Stimulated activated CD4-positive, alpha-beta T cell treated with anti-CD3 and anti-CD28 coated beads, Interleukin-15, amount 100 ng/mL, for 48 hours (primary cell): ENCODE data around the gene SAXO1.

Source experiments
- DNase-seq, 2 donors: peaks; one replicate each; pipeline ENCODE4 v3.0.0-alpha.2; 2020; ENCODE audit warnings: low read depth in 2 of 2

The SAXO1 gene

GRCh38 chr9:18910916-18911315 lies 122.1 kb downstream of the SAXO1 start:
- DNase-seq, result no peak

GRCh38 chr9:18910435-18910834 lies 122.6 kb downstream of the SAXO1 start:
- no peak for DNase-seq

GRCh38 chr9:18909140-18910018 lies 123.6 kb downstream of the SAXO1 start:
- DNase-seq, result no peak

GRCh38 chr9:18907927-18908625 lies 124.9 kb downstream of the SAXO1 start:
- no peak for DNase-seq

GRCh38 chr9:18906656-18907395 lies 126.2 kb downstream of the SAXO1 start:
- DNase-seq, result no peak

- DNase-seq, result no peak
These were observed 127.0 kb downstream of the SAXO1 start for GRCh38 chr9:18905883-18906629.

- no peak for DNase-seq
These were observed 127.8 kb downstream of the SAXO1 start for GRCh38 chr9:18905028-18905882.

GRCh38 chr9:18903450-18903849 lies 129.6 kb downstream of the SAXO1 start:
- no peak for DNase-seq

GRCh38 chr9:18896531-18897179 lies 136.4 kb downstream of the SAXO1 start:
- DNase-seq, result no peak

- no peak for DNase-seq
These were observed 137.0 kb downstream of the SAXO1 start for GRCh38 chr9:18896004-18896403.

- no peak for DNase-seq
These were observed 139.5 kb downstream of the SAXO1 start for GRCh38 chr9:18893491-18893890.

- DNase-seq, result no peak
These were observed 140.0 kb downstream of the SAXO1 start for GRCh38 chr9:18893046-18893445.

- DNase-seq, result no peak
These were observed 140.9 kb downstream of the SAXO1 start for GRCh38 chr9:18891946-18892670.

GRCh38 chr9:18890372-18890771 lies 142.6 kb downstream of the SAXO1 start:
- no peak for DNase-seq

GRCh38 chr9:18889550-18889949 lies 143.5 kb downstream of the SAXO1 start:
- DNase-seq, result no peak

GRCh38 chr9:18888290-18888689 lies 144.7 kb downstream of the SAXO1 start:
- DNase-seq, result no peak

- DNase-seq, result no peak
These were observed 145.5 kb downstream of the SAXO1 start for GRCh38 chr9:18887546-18887945.

GRCh38 chr9:18881758-18882157 lies 151.3 kb downstream of the SAXO1 start:
- DNase-seq, result no peak

- DNase-seq, result no peak
These were observed 155.0 kb downstream of the SAXO1 start for GRCh38 chr9:18877984-18878383.
